ENCODE measurements around the gene CADPS2. TPM values are rescaled to one million over a fixed set of nuclear protein-coding genes. Genes with fewer than 3 reads are reported as not detected.

The CADPS2 gene
- polyA plus RNA-seq, 1 donor (not counting 4 experiments of a cell fraction or from before 2014, with no cell fraction given): 0.35 TPM

DNA sequence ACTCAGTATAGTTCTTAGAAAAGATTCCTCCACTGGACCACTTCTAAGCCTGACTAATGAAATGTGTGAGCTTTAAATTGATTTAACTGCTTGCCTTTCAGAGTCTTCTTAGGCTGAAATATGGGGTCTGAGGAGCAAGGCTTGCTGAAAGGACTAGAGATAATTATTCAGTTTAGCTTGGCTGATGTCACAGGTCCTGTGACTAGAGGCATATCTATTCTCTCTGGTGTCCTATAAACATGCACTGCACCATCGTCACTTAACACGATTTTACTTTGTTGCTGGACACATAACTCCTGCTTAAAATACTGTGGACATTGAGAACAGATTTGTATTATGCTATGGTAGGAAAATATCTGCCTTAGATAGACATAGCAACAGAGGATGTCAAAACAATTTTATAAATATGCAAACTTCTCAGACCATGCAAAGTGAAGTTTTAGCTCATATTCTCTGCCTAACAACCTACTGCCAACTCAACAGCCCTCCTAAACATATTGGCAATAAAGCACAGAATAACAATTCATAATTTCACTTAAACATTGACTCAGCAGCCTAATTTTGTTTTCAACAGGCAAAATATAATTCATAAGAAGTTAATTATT is 267.6 kb downstream of the CADPS2 start:
- Histone ChIP-seq H3K9ac (ENCODE audit: control insufficient read depth, extremely low read depth, insufficient read depth, low read length) (no peak overlapping the region), H4K20me1 (ENCODE audit: control insufficient read depth, extremely low read depth, insufficient read depth, low read length) (no peaks in the 10 kb centered on the region), H3K9me1 (ENCODE audit: control insufficient read depth, extremely low read depth, insufficient read depth, low read length) (no peaks in the 10 kb centered on the region), H3K9me3 (ENCODE audit: control insufficient read depth, low read depth, low read length) (no peaks in the 10 kb centered on the region), H3K79me2 (ENCODE audit: control insufficient read depth, insufficient read depth, low read length) (no peaks in the 10 kb centered on the region), H3K4me1 (ENCODE audit: control insufficient read depth, extremely low read depth, insufficient read depth, low read length) (no peaks in the 10 kb centered on the region), H2AFZ (ENCODE audit: control insufficient read depth, low read length) (no peak overlapping the region), H3K4me3 (ENCODE audit: control insufficient read depth in 2 of 3, extremely low read depth in 1 of 3, insufficient read depth in 2 of 3, low read depth in 1 of 3, low read length in 3 of 3) (no peak overlapping the region), H3K36me3 (ENCODE audit: control insufficient read depth in 2 of 2, extremely low read depth in 1 of 2, insufficient read depth in 2 of 2, low read length in 2 of 2) (no peaks in the 10 kb centered on the region), H3K27ac (ENCODE audit: control insufficient read depth, insufficient read depth, low read length) (no peak overlapping the region), H3K4me2 (ENCODE audit: control insufficient read depth, extremely low read depth, insufficient read depth, low read depth, low read length) (no peak overlapping the region), H3K27me3 (ENCODE audit: control insufficient read depth, extremely low read depth, insufficient read depth, low read length) (no peaks in the 10 kb centered on the region)
- DNase-seq (ENCODE audit: low read depth, low spot score) (no peak), FAIRE-seq (no peak)
- dilution Hi-C loops (cut with MboI; ENCODE audit: extremely low pct_ligation_motif_present, low sequenced_read_pairs): no loop called here
- TF ChIP-seq, protein P1, sequence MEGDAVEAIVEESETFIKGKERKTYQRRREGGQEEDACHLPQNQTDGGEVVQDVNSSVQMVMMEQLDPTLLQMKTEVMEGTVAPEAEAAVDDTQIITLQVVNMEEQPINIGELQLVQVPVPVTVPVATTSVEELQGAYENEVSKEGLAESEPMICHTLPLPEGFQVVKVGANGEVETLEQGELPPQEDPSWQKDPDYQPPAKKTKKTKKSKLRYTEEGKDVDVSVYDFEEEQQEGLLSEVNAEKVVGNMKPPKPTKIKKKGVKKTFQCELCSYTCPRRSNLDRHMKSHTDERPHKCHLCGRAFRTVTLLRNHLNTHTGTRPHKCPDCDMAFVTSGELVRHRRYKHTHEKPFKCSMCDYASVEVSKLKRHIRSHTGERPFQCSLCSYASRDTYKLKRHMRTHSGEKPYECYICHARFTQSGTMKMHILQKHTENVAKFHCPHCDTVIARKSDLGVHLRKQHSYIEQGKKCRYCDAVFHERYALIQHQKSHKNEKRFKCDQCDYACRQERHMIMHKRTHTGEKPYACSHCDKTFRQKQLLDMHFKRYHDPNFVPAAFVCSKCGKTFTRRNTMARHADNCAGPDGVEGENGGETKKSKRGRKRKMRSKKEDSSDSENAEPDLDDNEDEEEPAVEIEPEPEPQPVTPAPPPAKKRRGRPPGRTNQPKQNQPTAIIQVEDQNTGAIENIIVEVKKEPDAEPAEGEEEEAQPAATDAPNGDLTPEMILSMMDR (optimal IDR thresholded peaks at IDR 0.05 in 1 of 3, IDR thresholded peaks at IDR 0.05 in 1 of 3, conservative IDR thresholded peaks at IDR 0.05 in 1 of 3; ENCODE audit: extremely low read depth in 1 of 3, insufficient read depth in 2 of 3, low read length in 3 of 3): no peak
- no peak for TF ChIP-seq EZH2 (IDR thresholded peaks at IDR 0.05; ENCODE audit: low read length)

- FAIRE-seq: no peak
- H3K9me1 ChIP-seq (ENCODE audit: control insufficient read depth, extremely low read depth, insufficient read depth, low read length): no peaks in the 10 kb centered on the region
These were observed 269.3 kb downstream of the CADPS2 start for GRCh38 chr7:122616951-122617350.

More at GRCh38 chr7:122616951-122617350, 269.3 kb downstream of the CADPS2 start:
- no peaks in the 10 kb centered on the region for H3K27me3 ChIP-seq (ENCODE audit: control insufficient read depth, extremely low read depth, insufficient read depth, low read length)
- H3K9ac ChIP-seq (ENCODE audit: control insufficient read depth, extremely low read depth, insufficient read depth, low read length): no peak overlapping the region
- no peaks in the 10 kb centered on the region for H3K9me3 ChIP-seq (ENCODE audit: control insufficient read depth, low read depth, low read length)
- H3K36me3 ChIP-seq (ENCODE audit: control insufficient read depth in 2 of 2, extremely low read depth in 1 of 2, insufficient read depth in 2 of 2, low read length in 2 of 2): no peaks in the 10 kb centered on the region
- H3K27ac ChIP-seq (ENCODE audit: control insufficient read depth, insufficient read depth, low read length): no peak overlapping the region
- no peak for DNase-seq (ENCODE audit: low read depth, low spot score)
- no peaks in the 10 kb centered on the region for H3K4me1 ChIP-seq (ENCODE audit: control insufficient read depth, extremely low read depth, insufficient read depth, low read length)
- no peak overlapping the region for H3K4me2 ChIP-seq (ENCODE audit: control insufficient read depth, extremely low read depth, insufficient read depth, low read depth, low read length)
- TF ChIP-seq EZH2 (IDR thresholded peaks at IDR 0.05; ENCODE audit: low read length): no peak
- TF ChIP-seq, protein P1 (optimal IDR thresholded peaks at IDR 0.05 in 1 of 3, IDR thresholded peaks at IDR 0.05 in 1 of 3, conservative IDR thresholded peaks at IDR 0.05 in 1 of 3; ENCODE audit: extremely low read depth in 1 of 3, insufficient read depth in 2 of 3, low read length in 3 of 3): no peak
- no peak overlapping the region for H3K4me3 ChIP-seq (ENCODE audit: control insufficient read depth in 2 of 3, extremely low read depth in 1 of 3, insufficient read depth in 2 of 3, low read depth in 1 of 3, low read length in 3 of 3)
- dilution Hi-C loops (cut with MboI; ENCODE audit: extremely low pct_ligation_motif_present, low sequenced_read_pairs): no loop called here
- no peak overlapping the region for H2AFZ ChIP-seq (ENCODE audit: control insufficient read depth, low read length)
- no peaks in the 10 kb centered on the region for H4K20me1 ChIP-seq (ENCODE audit: control insufficient read depth, extremely low read depth, insufficient read depth, low read length)
- H3K79me2 ChIP-seq (ENCODE audit: control insufficient read depth, insufficient read depth, low read length): no peaks in the 10 kb centered on the region

All from keratinocyte (primary cell).